Measurements from ENCODE around the gene FCF1.
"Not testable (repeated sequence)": the region's sequence is repeated elsewhere in the genome, so short reads cannot be mapped to it uniquely, and the experiment has no call there.

The FCF1 gene

DNA sequence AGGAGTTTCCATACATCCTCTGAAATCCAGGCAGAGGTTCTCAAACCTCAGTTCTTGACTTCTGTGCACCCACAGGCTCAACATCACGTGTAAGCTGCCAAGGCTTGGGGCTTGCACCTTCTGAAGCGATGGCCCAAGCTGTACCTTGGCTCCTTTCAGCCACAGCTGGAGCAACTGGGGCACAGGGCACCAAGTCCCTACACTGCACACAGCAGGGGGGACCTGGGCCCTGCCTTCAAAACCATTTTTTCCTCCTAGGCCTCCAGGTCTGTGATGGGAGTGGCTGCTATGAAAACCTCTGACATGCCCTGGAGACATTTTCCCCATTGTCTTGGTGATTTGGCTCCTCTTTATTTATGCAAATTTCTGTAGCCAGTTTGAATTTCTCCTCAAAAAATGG is 10.7 kb upstream of the FCF1 start:
- DNase-seq (ENCODE audit: low read depth) = no peak

DNA sequence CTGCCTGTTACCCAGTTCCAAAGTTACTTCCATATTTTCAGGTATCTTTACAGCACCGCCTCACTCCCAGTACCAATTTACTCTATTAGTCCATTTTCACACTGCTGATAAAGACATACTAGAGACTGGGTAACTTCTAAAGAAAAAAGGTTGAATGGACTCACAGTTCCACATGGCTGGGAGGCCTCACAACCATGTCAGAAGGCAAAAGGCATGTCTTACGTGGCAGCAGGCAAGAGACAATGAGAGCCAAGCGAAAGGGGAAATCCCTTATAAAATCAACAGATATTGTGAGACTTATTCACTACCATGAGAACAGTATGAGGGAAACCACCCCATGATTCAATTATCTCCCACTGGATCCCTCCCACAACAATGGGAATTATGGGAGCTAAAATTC is 9.9 kb upstream of the FCF1 start:
- no peak for DNase-seq (ENCODE audit: low read depth)

- DNase-seq (ENCODE audit: low read depth) = no peak
These were observed 8.3 kb upstream of the FCF1 start for GRCh38 chr14:74704656-74705055.

GRCh38 chr14:74705613-74706500 is 7.1 kb upstream of the FCF1 start:
- DNase-seq (ENCODE audit: low read depth) = no peak

DNA sequence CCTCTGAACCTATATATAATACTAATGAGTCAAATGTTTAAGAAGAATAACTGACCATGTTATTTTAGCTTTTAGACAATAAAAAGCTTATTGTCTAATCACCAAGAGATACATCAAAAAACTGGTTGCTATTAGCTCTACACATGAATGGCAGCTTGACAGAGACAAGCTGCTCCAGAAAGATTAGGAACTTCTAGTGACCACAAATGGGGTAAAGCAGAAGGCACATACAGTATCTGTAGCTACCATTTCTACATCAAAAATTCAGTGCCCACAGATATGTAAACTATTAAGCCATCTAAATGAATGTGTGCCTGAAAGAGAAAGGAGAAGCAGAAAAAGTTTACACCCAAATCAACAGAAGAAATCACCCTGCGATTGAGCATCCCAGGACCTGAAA is 2.5 kb upstream of the FCF1 start:
- DNase-seq (ENCODE audit: low read depth) = no peak

GRCh38 chr14:74711651-74712050 is 1.3 kb upstream of the FCF1 start:
- no peak for DNase-seq (ENCODE audit: low read depth)

- no peak for DNase-seq (ENCODE audit: low read depth)
These were observed 421 bp downstream of the FCF1 start for GRCh38 chr14:74713395-74713735.

DNA sequence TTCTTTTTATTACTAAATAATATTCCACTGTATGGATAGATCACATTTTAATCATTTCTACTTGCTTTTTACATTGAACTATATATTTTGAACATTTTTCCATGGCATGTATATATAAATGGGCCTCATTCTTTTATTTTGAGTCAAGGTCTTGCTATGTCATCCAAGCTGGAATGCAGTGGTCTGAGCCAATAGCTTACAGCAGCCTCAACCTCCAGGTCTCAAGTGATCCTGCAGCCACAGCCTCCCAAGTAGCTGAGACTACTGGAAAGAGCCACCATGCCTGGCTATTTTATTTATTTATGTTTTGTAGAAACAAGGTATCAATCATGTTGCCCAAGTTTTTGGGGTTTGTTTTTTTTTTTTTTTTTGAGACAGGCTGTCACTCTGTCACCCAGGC is 7.6 kb downstream of the FCF1 start:
- DNase-seq (ENCODE audit: low read depth) = no peak

- DNase-seq (ENCODE audit: low read depth) = no peak
These were observed 10.2 kb downstream of the FCF1 start for GRCh38 chr14:74723134-74723533.

DNA sequence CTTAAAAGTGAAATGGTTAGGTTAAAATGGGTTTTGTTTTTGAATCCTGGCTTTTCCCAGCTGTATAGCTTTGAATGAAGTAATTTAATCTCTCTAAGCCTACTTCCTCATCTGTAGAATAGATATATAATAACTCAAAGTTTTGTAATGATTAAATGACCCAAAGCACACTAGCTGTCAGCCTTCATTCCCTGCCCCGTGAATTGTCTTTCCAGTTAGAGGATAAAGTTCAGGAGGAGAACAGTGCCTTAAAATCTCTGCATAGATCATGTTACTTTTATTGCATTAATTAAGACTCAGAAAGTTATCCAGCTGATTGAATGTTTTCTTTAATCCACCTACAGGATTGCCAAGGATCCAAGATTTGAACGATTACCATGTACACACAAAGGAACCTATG is 19.4 kb downstream of the FCF1 start:
- no peak for DNase-seq (ENCODE audit: low read depth)

DNA sequence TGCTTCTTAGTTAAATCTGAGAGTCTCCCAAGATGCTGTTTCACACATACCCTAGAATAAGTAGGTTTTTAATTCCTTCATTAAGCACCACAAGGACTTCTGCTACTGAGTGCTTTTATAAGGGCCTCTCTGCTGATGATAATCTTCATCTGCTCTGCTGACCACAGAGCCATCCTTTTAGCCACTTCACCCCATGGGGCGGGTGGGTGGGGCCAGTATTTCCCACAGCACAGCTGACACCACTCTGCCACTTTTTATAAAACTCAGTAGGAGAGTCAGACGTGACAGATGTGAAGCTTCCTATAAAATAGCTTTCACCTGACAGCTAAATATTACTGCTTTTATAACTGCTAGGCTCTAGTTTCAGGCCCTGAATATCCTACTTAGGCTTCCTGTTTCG is 20.3 kb downstream of the FCF1 start:
- DNase-seq (ENCODE audit: low read depth) = no peak

DNA sequence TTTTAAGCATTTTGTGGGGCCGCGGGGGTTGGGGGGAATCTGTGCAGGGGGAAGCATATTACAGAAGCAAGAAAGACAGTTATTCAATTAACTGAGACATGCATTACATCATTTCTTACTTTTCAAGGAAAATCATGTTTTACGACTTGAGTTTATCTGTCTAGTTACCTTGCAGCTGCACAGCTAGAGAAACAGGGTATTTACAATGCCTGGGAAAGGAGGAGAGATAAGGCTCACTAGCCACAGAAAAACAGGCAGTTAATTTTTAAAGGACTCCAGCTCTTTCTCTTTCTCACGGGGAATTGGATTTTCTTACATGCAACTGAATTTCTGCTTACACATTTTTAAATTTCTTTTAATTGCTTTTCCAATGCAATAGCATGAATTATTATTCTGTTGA is 22.2 kb downstream of the FCF1 start:
- no peak for DNase-seq (ENCODE audit: low read depth)

DNA sequence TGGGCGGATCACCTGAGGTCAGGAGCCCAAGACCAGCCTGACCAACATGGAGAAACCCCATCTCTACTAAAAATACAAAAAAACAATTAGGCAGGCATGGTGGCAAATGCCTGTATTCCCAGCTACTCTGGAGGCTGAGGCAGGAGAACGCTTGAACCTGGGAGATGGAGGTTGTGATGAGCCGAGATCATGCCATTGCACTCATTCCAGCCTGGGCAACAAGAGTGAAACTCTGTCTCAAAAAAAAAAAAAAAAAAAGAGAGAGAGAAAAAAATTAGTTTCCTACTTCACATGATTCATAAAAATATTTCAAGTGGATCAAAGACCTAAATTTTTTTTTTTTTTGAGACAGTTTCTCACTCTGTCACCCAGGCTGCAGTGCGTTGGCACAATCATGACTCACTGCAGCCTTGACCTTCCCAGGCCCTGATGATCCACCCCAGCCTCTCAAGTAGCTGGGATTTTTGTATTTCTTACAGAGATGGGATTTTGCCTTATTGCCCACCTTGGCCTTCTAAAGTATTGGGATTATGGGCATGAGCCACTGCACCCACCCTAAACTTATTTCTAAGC is 24.9 kb downstream of the FCF1 start:
- DNase-seq (ENCODE audit: low read depth) = no peak

- DNase-seq (ENCODE audit: low read depth) = no peak
These were observed 26.5 kb downstream of the FCF1 start for GRCh38 chr14:74739293-74740030.

DNA sequence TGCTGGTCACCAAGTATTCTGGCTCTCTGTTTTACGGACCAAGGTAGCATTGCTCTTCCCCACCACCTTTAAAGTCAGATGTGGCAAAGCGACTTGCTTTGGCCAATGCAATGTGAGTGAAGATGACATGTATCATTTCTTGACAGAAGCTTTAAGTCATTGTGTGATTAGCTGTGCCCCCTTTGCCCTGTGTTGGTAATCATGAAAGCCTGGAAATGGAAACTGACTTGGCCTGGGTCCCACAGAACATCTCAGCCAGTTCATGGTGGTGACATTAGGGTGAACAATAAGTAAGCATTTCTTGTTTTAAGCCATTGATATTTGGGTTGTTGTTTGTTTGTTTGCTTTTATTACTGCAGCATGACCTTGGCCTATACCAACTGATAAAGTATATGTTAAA is 34.3 kb downstream of the FCF1 start:
- DNase-seq (ENCODE audit: low read depth) = no peak

DNA sequence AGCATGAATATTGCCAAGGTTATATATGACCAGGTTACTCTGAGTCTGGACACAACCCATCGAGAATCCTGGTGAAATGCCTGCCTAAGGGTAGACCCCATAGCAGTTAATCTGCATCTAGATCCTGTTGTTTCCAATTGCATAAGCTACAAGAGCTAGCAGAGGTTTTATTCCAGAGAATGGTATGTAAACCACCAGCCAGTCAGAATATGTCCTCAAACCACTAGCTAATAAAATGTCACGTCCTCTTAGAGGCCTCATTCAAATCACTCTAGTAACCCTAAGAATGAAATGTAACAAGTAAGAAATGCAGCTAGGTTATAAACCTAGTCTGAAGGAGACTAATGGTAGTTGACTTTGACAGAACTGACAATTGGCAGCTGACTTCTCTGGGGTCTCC is 41.2 kb downstream of the FCF1 start:
- no peak for DNase-seq (ENCODE audit: low read depth)

DNA sequence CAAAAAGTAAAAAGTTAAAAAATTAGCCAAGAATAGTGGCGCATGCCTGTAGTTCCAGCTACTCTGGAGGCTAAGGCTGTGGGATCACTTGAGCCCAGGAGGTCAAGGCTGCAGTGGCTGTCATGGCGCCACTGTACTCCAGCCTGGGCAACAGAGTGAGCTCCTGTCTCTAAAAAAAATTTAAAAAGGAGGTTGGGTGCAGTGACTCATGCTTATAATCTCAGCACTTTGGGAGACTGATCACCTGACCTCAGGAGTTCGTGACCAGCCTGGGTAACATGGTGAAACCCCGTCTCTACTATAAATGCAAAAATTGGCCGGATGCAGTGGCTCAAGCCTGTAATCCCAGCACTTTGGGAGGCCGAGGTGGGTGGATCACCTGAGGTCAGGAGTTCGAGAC is 42.0 kb downstream of the FCF1 start:
- no peak for DNase-seq (ENCODE audit: low read depth)

DNA sequence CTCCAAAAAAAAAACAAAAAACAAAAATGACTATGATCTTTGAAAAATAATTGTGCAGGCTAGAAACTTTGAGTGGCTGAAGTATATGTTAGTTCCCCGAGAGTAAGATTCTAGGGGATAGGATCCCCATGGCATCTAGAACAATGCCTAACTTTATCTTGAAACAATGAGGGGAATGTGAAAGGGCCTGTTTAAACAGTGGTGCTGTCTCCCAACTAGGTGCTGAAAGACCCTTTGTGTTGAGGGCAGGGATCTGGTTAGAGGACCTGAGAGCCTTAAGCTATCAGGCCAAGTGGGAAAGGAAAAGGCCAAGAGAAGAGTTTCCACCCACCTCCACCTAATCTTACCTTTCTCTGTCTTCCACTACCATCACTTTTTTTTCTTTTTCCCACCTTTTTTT is 43.4 kb downstream of the FCF1 start:
- no peak for DNase-seq (ENCODE audit: low read depth)

DNA sequence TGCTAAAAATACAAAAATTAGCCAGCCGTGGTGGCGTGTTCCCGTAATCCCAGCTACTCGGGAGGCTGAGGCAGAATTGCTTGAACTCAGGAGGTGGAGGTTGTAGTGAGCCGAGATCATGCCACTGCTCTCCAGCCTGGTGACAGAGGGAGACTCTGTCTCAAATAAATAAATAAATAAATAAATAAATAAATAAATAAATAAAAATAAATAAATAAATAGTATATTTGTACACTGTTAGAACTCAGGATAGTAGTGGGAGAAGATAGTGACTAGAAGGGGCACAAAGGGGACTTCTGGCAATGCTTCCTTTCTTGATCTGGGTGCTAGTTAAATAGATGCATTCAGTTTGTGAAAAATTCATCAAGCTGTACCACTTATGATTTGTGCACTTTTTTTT is 45.6 kb downstream of the FCF1 start:
- not testable (repeated sequence) for DNase-seq (ENCODE audit: low read depth)

DNA sequence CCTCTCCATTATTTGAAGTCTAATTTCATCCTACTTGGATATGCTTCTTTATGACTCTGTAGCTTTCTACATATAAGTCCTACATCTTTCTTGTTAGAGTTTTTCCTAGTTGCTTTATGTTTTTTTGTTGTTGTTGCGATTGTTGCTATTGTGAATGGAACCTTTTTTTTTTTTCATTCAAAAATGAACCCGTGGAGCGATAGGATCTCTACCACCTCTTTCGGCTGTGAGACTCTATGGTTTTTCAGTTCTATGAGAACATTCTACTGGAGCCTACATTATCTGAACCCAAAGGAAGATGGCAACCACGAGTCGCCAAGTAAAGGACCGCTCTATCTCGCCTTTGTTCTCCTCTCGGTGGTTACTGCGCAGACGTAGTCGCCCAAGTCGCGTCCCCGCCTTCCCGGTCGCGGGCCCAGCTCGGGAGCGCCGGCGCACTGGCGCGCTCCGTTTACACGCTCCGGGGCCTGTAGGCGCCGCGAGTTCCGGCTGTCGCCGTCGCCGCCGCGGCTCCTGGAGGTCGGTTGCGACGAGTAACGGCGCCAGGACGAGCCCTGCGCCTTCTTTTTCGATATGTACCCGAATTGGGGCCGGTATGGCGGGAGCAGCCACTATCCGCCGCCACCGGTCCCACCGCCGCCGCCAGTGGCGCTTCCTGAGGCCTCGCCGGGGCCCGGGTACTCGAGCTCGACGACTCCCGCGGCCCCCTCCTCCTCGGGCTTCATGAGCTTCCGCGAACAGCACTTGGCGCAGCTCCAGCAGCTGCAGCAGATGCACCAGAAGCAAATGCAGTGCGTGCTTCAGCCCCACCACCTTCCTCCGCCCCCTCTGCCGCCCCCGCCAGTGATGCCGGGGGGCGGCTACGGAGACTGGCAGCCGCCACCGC is 50.2 kb downstream of the FCF1 start, which contains the start of gene YLPM1:
Gene YLPM1, plus strand, starts transcription at position 400 of the 886 bp plus-strand sequence. Its CDS starts 174 bp downstream, at position 574.
- DNase-seq (ENCODE audit: low read depth) = peak; percentile 85

- no peak for DNase-seq (ENCODE audit: low read depth)
These were observed 51.0 kb downstream of the FCF1 start for GRCh38 chr14:74763803-74764531.
